Loucy (cell line): ENCODE data around the gene ELL.

Source experiments
- CTCF ChIP-seq: fragments of 200-600 bp; sonication (generic); conservative IDR thresholded peaks from 2 replicates; pipeline ENCODE4 v1.5.1; 2014; ENCODE audit warnings: mild to moderate bottlenecking, antibody characterized with exemption, low read length
- EZH2phosphoT487 ChIP-seq: fragments of 200-600 bp; IDR thresholded peaks from 2 replicates; pipeline ENCODE4 v1.6.1; 2018; ENCODE audit warnings: antibody characterized with exemption, mild to moderate bottlenecking, moderate library complexity, borderline replicate concordance

GRCh38 chr19:18433735-18434398 is 88.0 kb downstream of the ELL start:
- TF ChIP-seq CTCF = no peak
- TF ChIP-seq EZH2phosphoT487 = no peak
